ENCODE results near the gene OR5AP2. TPM values are rescaled to one million over a fixed set of nuclear protein-coding genes. Genes with fewer than 3 reads are reported as not detected.

OR5AP2 gene
- total and polyA plus RNA-seq, 2 donors (not counting 1 experiment from before 2014, with no cell fraction given): not detected

- no peak overlapping the region for H3K27ac ChIP-seq (ENCODE audit: insufficient read depth, low read length)
- no peak overlapping the region for H2AFZ ChIP-seq (ENCODE audit: low read length)
- no peak overlapping the region for H3K4me2 ChIP-seq (ENCODE audit: extremely low read depth, insufficient read depth, low read length)
- no peaks in the 10 kb centered on the region for H3K27me3 ChIP-seq (ENCODE audit: control insufficient read depth, insufficient read depth, low read length)
- no peak overlapping the region for H3K9ac ChIP-seq (ENCODE audit: insufficient read depth, low read length)
- H4K20me1 ChIP-seq (ENCODE audit: control insufficient read depth, extremely low read depth, insufficient read depth, low read length): no peaks in the 10 kb centered on the region
- H3K4me1 ChIP-seq (ENCODE audit: control insufficient read depth, extremely low read depth, insufficient read depth, low read length): no peaks in the 10 kb centered on the region
- H3K9me3 ChIP-seq (ENCODE audit: control insufficient read depth, insufficient read depth, low read depth, low read length): no peaks in the 10 kb centered on the region
- TF ChIP-seq EZH2 (IDR thresholded peaks at IDR 0.05; ENCODE audit: low read length, missing control alignments) (no peak), CTCF (conservative IDR thresholded peaks at IDR 0.05 in 1 of 2, IDR thresholded peaks at IDR 0.05 in 1 of 2; ENCODE audit: low read depth in 1 of 2, low read length in 2 of 2) (no peak)
- H3K4me3 ChIP-seq (replicated peaks in 1 of 4; ENCODE audit: control extremely low read depth in 1 of 4, insufficient read depth in 1 of 4, low read depth in 3 of 4, low read length in 4 of 4): no peak overlapping the region
- no peaks in the 10 kb centered on the region for H3K79me2 ChIP-seq (ENCODE audit: control insufficient read depth, insufficient read depth, low read length)
- H3K36me3 ChIP-seq (ENCODE audit: control insufficient read depth, insufficient read depth, low read length): no peaks in the 10 kb centered on the region
- DNase-seq (ENCODE audit: low read depth in 2 of 2): no peak
These were observed 4.7 kb downstream of the OR5AP2 start for GRCh38 chr11:56637500-56637899.

DNA sequence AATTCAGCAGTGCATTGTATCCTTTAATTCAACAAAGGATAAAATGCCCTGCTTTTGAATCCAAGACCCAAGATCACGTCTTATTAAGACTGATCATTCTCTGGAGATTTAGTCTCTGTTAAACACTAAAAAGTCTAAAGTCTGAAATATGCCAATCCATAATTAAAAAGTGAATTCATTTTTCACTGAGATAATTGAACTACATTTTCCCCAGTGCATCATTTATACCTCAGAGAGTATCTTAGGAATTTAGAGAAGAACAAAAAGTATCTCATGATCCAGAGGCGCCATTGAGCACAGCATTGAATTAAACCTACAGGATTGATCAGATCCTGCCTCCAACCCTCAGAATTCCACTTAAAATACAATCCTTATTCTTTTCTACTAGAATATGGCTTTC is 5.4 kb downstream of the OR5AP2 start:
- H3K9ac ChIP-seq (ENCODE audit: insufficient read depth, low read length): no peak overlapping the region
- no peak overlapping the region for H2AFZ ChIP-seq (ENCODE audit: low read length)
- H3K79me2 ChIP-seq (ENCODE audit: control insufficient read depth, insufficient read depth, low read length): no peaks in the 10 kb centered on the region
- H3K27me3 ChIP-seq (ENCODE audit: control insufficient read depth, insufficient read depth, low read length): no peaks in the 10 kb centered on the region
- no peak for TF ChIP-seq CTCF (conservative IDR thresholded peaks at IDR 0.05 in 1 of 2, IDR thresholded peaks at IDR 0.05 in 1 of 2; ENCODE audit: low read depth in 1 of 2, low read length in 2 of 2)
- no peak for TF ChIP-seq EZH2 (IDR thresholded peaks at IDR 0.05; ENCODE audit: low read length, missing control alignments)
- no peak overlapping the region for H3K4me3 ChIP-seq (replicated peaks in 1 of 4; ENCODE audit: control extremely low read depth in 1 of 4, insufficient read depth in 1 of 4, low read depth in 3 of 4, low read length in 4 of 4)
- H3K27ac ChIP-seq (ENCODE audit: insufficient read depth, low read length): no peak overlapping the region
- no peaks in the 10 kb centered on the region for H3K9me3 ChIP-seq (ENCODE audit: control insufficient read depth, insufficient read depth, low read depth, low read length)
- H3K4me1 ChIP-seq (ENCODE audit: control insufficient read depth, extremely low read depth, insufficient read depth, low read length): no peaks in the 10 kb centered on the region
- H4K20me1 ChIP-seq (ENCODE audit: control insufficient read depth, extremely low read depth, insufficient read depth, low read length): no peaks in the 10 kb centered on the region
- DNase-seq (ENCODE audit: low read depth in 2 of 2): no peak
- H3K36me3 ChIP-seq (ENCODE audit: control insufficient read depth, insufficient read depth, low read length): no peaks in the 10 kb centered on the region
- H3K4me2 ChIP-seq (ENCODE audit: extremely low read depth, insufficient read depth, low read length): no peak overlapping the region

DNA sequence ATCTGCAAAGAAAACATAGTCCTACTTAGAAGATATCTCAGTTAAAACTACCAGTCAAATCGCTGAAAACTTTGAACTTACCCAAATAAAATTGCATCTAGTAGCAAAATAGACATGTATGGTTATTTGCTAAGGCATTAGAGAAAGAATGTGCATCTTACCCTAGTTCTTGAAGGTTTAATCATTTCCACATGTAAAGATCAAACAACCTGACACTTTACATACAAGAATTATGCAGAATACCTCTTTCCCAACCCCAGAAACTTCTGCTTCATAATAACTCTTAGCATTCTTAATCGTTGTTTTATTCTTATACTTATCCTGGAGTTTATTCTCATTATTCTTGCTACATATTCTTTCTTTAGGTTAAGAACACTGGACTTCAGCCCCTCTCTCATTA is 9.9 kb downstream of the OR5AP2 start:
- H3K36me3 ChIP-seq (ENCODE audit: control insufficient read depth, insufficient read depth, low read length): no peaks in the 10 kb centered on the region
- no peak overlapping the region for H3K4me2 ChIP-seq (ENCODE audit: extremely low read depth, insufficient read depth, low read length)

More for the DNA sequence above, 9.9 kb downstream of the OR5AP2 start:
- H3K27me3 ChIP-seq (ENCODE audit: control insufficient read depth, insufficient read depth, low read length): no peaks in the 10 kb centered on the region
- no peak overlapping the region for H3K9ac ChIP-seq (ENCODE audit: insufficient read depth, low read length)
- no peak overlapping the region for H3K27ac ChIP-seq (ENCODE audit: insufficient read depth, low read length)
- H2AFZ ChIP-seq (ENCODE audit: low read length): no peak overlapping the region
- no peaks in the 10 kb centered on the region for H4K20me1 ChIP-seq (ENCODE audit: control insufficient read depth, extremely low read depth, insufficient read depth, low read length)
- H3K4me3 ChIP-seq (replicated peaks in 1 of 4; ENCODE audit: control extremely low read depth in 1 of 4, insufficient read depth in 1 of 4, low read depth in 3 of 4, low read length in 4 of 4): no peak overlapping the region
- no peaks in the 10 kb centered on the region for H3K4me1 ChIP-seq (ENCODE audit: control insufficient read depth, extremely low read depth, insufficient read depth, low read length)
- no peaks in the 10 kb centered on the region for H3K9me3 ChIP-seq (ENCODE audit: control insufficient read depth, insufficient read depth, low read depth, low read length)
- no peaks in the 10 kb centered on the region for H3K79me2 ChIP-seq (ENCODE audit: control insufficient read depth, insufficient read depth, low read length)
- no peak for DNase-seq (ENCODE audit: low read depth in 2 of 2)
- TF ChIP-seq EZH2 (IDR thresholded peaks at IDR 0.05; ENCODE audit: low read length, missing control alignments) (no peak), CTCF (conservative IDR thresholded peaks at IDR 0.05 in 1 of 2, IDR thresholded peaks at IDR 0.05 in 1 of 2; ENCODE audit: low read depth in 1 of 2, low read length in 2 of 2) (no peak)
